GM12878 (cell line): ENCODE results near the gene FOLR2. TPM values are rescaled to one million over a fixed set of nuclear protein-coding genes. Genes with fewer than 3 reads are reported as not detected.

Experiments used
- ATAC-seq: fragments of 200-7000 bp; cut with Tn5 transposase; 3 replicates; pipeline ENCODE4 v1.9.1; 2020; ENCODE audit warnings: mild to moderate bottlenecking, moderate library complexity
- BruUV-seq: library from RNA; stranded (reverse); fragments of 400-500 nt; replicated peaks from 2 replicates; lab custom pipeline; 2021; lab: Mats Ljungman, UMichigan
- CTCF ChIA-PET: fragments of 300-600 bp; sonication (Branson Sonifier 250); formaldehyde crosslinking; extraction: SDS; loops from one replicate; lab custom pipeline; 2021; ENCODE audit warnings: inconsistent platforms; lab: Yijun Ruan, JAX
- POLR2A ChIA-PET: fragments of 350-600 bp; formaldehyde crosslinking; extraction: SDS; loops from one replicate; lab custom pipeline; 2021; ENCODE audit warnings: inconsistent platforms; lab: Charles Lee
- RAD21 ChIA-PET: fragments of 300-600 bp; sonication (Branson Sonifier 250); formaldehyde crosslinking; loops from one replicate; lab custom pipeline; 2023; ENCODE audit warnings: antibody characterized with exemption; ENCODE audit not compliant: unreplicated experiment; lab: Charles Lee
- SMC1A ChIA-PET: fragments of 300-600 bp; sonication (Branson Sonifier 250); formaldehyde crosslinking; loops from one replicate; lab custom pipeline; 2023; ENCODE audit not compliant: unreplicated experiment, uncharacterized antibody; lab: Charles Lee
- DNase-seq: peaks from one replicate; pipeline ENCODE4 v3.0.0-alpha.2; 2011; ENCODE audit warnings: low read depth, low spot score
- FAIRE-seq: peaks from 3 replicates; lab custom pipeline; 2011; peaks lifted over from hg19 to GRCh38; lab: Jason Lieb, UNC
- H2AFZ ChIP-seq: 2 replicates; pipeline ENCODE4 v1.6.0; 2011; ENCODE audit warnings: low read depth, low read length, control low read depth; ENCODE audit not compliant: control insufficient read depth
- H3K27ac ChIP-seq: 2 replicates; pipeline ENCODE4 v1.5.1; 2011; ENCODE audit warnings: control low read depth; ENCODE audit not compliant: control insufficient read depth, insufficient read depth
- H3K27me3 ChIP-seq, 2 experiments: replicated peaks in 1 of 2; 2 replicates each; pipeline versions ENCODE4 v1.6.0 to v1.6.1; 2011; ENCODE audit warnings: low read length in 1 of 2; ENCODE audit not compliant: control insufficient read depth in 2 of 2, insufficient read depth in 2 of 2
- H3K36me3 ChIP-seq, 2 experiments: 2 replicates each; pipeline ENCODE4 v1.5.1; 2011; ENCODE audit warnings: low read length in 1 of 2; ENCODE audit not compliant: control insufficient read depth in 2 of 2, insufficient read depth in 2 of 2
- H3K4me1 ChIP-seq: 2 replicates; pipeline ENCODE4 v1.6.1; 2011; ENCODE audit warnings: mild to moderate bottlenecking, low read length, moderate library complexity, mixed read lengths; ENCODE audit not compliant: control insufficient read depth, insufficient read depth
- H3K4me2 ChIP-seq: 2 replicates; pipeline ENCODE4 v1.6.0; 2011; ENCODE audit warnings: control low read depth; ENCODE audit not compliant: control insufficient read depth, insufficient read depth
- H3K4me3 ChIP-seq: fragments of 200-600 bp; sonication (generic); 2 replicates; pipeline ENCODE4 v1.5.1; 2016
- H3K79me2 ChIP-seq: 2 replicates; pipeline ENCODE4 v1.6.0; 2011; ENCODE audit warnings: low read length; ENCODE audit not compliant: control insufficient read depth, insufficient read depth
- H3K9ac ChIP-seq: 2 replicates; pipeline ENCODE4 v1.8.0; 2011; ENCODE audit warnings: low read length, control low read depth, mixed read lengths; ENCODE audit not compliant: control insufficient read depth, insufficient read depth
- H3K9me3 ChIP-seq: replicated peaks from 3 replicates; pipeline ENCODE4 v1.5.1; 2011; ENCODE audit warnings: mild to moderate bottlenecking, low read length; ENCODE audit not compliant: control insufficient read depth, insufficient read depth
- H4K20me1 ChIP-seq: 2 replicates; pipeline ENCODE4 v1.6.0; 2011; ENCODE audit not compliant: control insufficient read depth, insufficient read depth
- CREM ChIP-seq: IDR thresholded peaks from 2 replicates; pipeline ENCODE4 v1.6.1; 2014; ENCODE audit warnings: antibody characterized with exemption, low read depth
- HDAC6 ChIP-seq: fragments of 200-600 bp; sonication (generic); IDR thresholded peaks from one replicate; pipeline ENCODE4 v1.8.0; 2017; ENCODE audit warnings: antibody characterized with exemption; ENCODE audit not compliant: unreplicated experiment
- PAX5 ChIP-seq: IDR thresholded peaks from 2 replicates; pipeline ENCODE4 v1.6.1; 2011; ENCODE audit warnings: low read depth, low read length, borderline replicate concordance
- REST ChIP-seq: IDR thresholded peaks from 2 replicates; pipeline ENCODE4 v1.6.1; 2012; ENCODE audit warnings: mild to moderate bottlenecking, low read depth, low read length
- SIN3A ChIP-seq: IDR thresholded peaks from 2 replicates; pipeline ENCODE4 v1.6.1; 2012; ENCODE audit warnings: low read depth, low read length, improper control_type of control experiment
- WRNIP1 ChIP-seq: IDR thresholded peaks from 2 replicates; pipeline ENCODE4 v1.6.1; 2011; ENCODE audit warnings: low read depth, low read length, improper control_type of control experiment, borderline replicate concordance
- ZZZ3 ChIP-seq: IDR thresholded peaks from 2 replicates; pipeline ENCODE4 v1.6.1; 2011; ENCODE audit warnings: low read depth; ENCODE audit not compliant: control insufficient read depth, insufficient read length
- WGBS: methylation state at CpG from one replicate; pipeline ENCODE4 v1.1.6; 2016; ENCODE audit warnings: low lambda C conversion rate; ENCODE audit not compliant: insufficient replicate concordance, insufficient coverage; ENCODE audit errors: missing lambda C conversion rate; 5-methylcytosine and 5-hydroxymethylcytosine counted together
- in situ Hi-C: fragments of 300-500 bp; cut with MboI; formaldehyde crosslinking; loops from 9 replicates; pipeline ENCODE4 v1.14.3; 2018; ENCODE audit warnings: mixed read lengths
- intact Hi-C: fragments of 100-400 bp; cut with micrococcal nuclease; formaldehyde crosslinking; loops from one replicate; pipeline ENCODE4 v1.14.2; 2022; ENCODE audit not compliant: unreplicated experiment
- polyA plus RNA-seq, 11 experiments: library from polyadenylated mRNA; depleted of rRNA in 4 of 11; unstranded in 6 of 11; stranded (reverse) in 5 of 11; fragments of >200 nt; fragmentation: Nextera tagmentation in 4 of 11; fragmentation: Illumina TruSeq in 1 of 11; extraction: Ambion mirVana in 4 of 11; extraction: Trizol in 1 of 11; gene quantifications; 1 replicate in 1 of 11; 2 replicates in 10 of 11; pipeline versions ENCODE4 v1.2.1 to v1.2.3, GENCODE V29; 2011 to 2016; ENCODE audit warnings: inconsistent platforms in 2 of 11, missing spikeins in 2 of 11, low read depth in 1 of 11
- total RNA-seq, 4 experiments: library from RNA; depleted of rRNA in 3 of 4; stranded (reverse); fragments of >200 nt in 3 of 4; fragmentation: Illumina TruSeq in 1 of 4; extraction: Trizol in 1 of 4; gene quantifications; 2 replicates each; pipeline versions ENCODE4 v1.2.1 to v1.2.3, GENCODE V29; 2013 to 2021
- TF ChIP-seq, protein P1 (sequence below): fragments of 450-650 bp; IDR thresholded peaks from 2 replicates; pipeline ENCODE4 v1.6.1; 2017; ENCODE audit warnings: mild to moderate bottlenecking, low read depth, inconsistent platforms; ENCODE audit not compliant: poor library complexity, severe bottlenecking

The FOLR2 gene
- total and polyA plus RNA-seq, 10 of the 15 experiments (the other 5 are each of a cell fraction or from before 2014, with no cell fraction given) = 0.10 to 11.1 (median 1.9) TPM

- intact Hi-C loops = no loop called here
- Histone ChIP-seq H2AFZ (no peak overlapping the region), H3K4me3 (no peak overlapping the region), H3K4me2 (no peak overlapping the region), H3K4me1 (peaks cover 15% of the 10 kb centered on the region), H3K9me3 (no peaks in the 10 kb centered on the region), H4K20me1 (no peaks in the 10 kb centered on the region), H3K79me2 (no peaks in the 10 kb centered on the region; the same call in 1 of the 2 replicates), H3K9ac (no peak overlapping the region), H3K27ac (no peak overlapping the region), H3K36me3 (no peaks in the 10 kb centered on the region), H3K27me3 (no peaks in the 10 kb centered on the region)
- TF ChIP-seq HDAC6 (no peak), PAX5 (no peak), SIN3A (no peak), WRNIP1 (no peak), CREM (no peak), ZZZ3 (no peak), REST (no peak)
- TF ChIP-seq, protein P1, sequence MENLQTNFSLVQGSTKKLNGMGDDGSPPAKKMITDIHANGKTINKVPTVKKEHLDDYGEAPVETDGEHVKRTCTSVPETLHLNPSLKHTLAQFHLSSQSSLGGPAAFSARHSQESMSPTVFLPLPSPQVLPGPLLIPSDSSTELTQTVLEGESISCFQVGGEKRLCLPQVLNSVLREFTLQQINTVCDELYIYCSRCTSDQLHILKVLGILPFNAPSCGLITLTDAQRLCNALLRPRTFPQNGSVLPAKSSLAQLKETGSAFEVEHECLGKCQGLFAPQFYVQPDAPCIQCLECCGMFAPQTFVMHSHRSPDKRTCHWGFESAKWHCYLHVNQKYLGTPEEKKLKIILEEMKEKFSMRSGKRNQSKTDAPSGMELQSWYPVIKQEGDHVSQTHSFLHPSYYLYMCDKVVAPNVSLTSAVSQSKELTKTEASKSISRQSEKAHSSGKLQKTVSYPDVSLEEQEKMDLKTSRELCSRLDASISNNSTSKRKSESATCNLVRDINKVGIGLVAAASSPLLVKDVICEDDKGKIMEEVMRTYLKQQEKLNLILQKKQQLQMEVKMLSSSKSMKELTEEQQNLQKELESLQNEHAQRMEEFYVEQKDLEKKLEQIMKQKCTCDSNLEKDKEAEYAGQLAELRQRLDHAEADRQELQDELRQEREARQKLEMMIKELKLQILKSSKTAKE = no peak
- CTCF ChIA-PET = interaction anchor here (1.5 kb wide), 1 partner anchor 196 kb away, joined by 3 read pairs; no protein-coding TSS in a partner anchor
- 68% methylated on average over 5 of the region's 5 CpGs for WGBS
- RAD21 ChIA-PET = no interaction called here
- ATAC-seq = no peak
- BruUV-seq = no TSS peak
- in situ Hi-C loops = no loop called here
- DNase-seq = no peak
- FAIRE-seq = no peak
- POLR2A ChIA-PET = no interaction called here
- SMC1A ChIA-PET = no interaction called here
Observed at GRCh38 chr11:72218251-72218745, 1.7 kb downstream of the FOLR2 start.
